ENCODE data around the gene B3GNT3.

- no peak for TF ChIP-seq CTCF (IDR thresholded peaks at IDR 0.05)
- TF ChIP-seq EZH2 (IDR thresholded peaks at IDR 0.05; ENCODE audit: borderline replicate concordance, insufficient read depth, low read depth, low read length, poor library complexity, severe bottlenecking): no peak
Measured at GRCh38 chr19:17843292-17843827, 48.4 kb downstream of the B3GNT3 start.

All from B cell (primary cell).